ENCODE measurements around the gene TRIM17. TPM values are rescaled to one million over a fixed set of nuclear protein-coding genes. Genes with fewer than 3 reads are reported as not detected.

The TRIM17 gene
- total and polyA plus RNA-seq, 2 of the 8 experiments (the other 6 are each of a cell fraction or from before 2014, with no cell fraction given) = 1.1 to 2.2 TPM

- Histone ChIP-seq H3K36me3 (ENCODE audit: control insufficient read depth in 2 of 4, insufficient read depth in 4 of 4, low read length in 3 of 4) (no peaks in the 10 kb centered on the region), H2BK20ac (ENCODE audit: low read length) (no peak overlapping the region), H4K8ac (ENCODE audit: extremely low read depth, insufficient read depth, low read length) (no peak overlapping the region), H2BK120ac (replicated peaks; ENCODE audit: low read depth, low read length) (no peak overlapping the region), H3K4me3 (ENCODE audit: extremely low read depth in 1 of 4, insufficient read depth in 2 of 4, low read depth in 3 of 4, low read length in 4 of 4) (no peak overlapping the region), H3K23ac (ENCODE audit: insufficient read length) (no peak overlapping the region), H2BK5ac (ENCODE audit: low read depth, low read length) (no peak overlapping the region), H4K5ac (ENCODE audit: insufficient read length, low read depth, low read length) (no peak overlapping the region), H3K56ac (replicated peaks; ENCODE audit: insufficient read length, low read depth, low read length) (no peak overlapping the region), H2AK5ac (ENCODE audit: low read depth, low read length) (no peak overlapping the region), H3K4ac (replicated peaks; ENCODE audit: insufficient read length, low read depth, low read length) (no peak overlapping the region), H3K27ac (ENCODE audit: low read depth, low read length) (no peak overlapping the region), H3K79me1 (ENCODE audit: low read depth, low read length) (no peaks in the 10 kb centered on the region), H3K14ac (ENCODE audit: insufficient read length) (no peak overlapping the region), H4K91ac (replicated peaks; ENCODE audit: insufficient read length, low read length) (no peak overlapping the region), H2BK15ac (ENCODE audit: low read length) (no peak overlapping the region), H3K18ac (ENCODE audit: extremely low read depth, low read length) (no peak overlapping the region), H3K9ac (replicated peaks in 1 of 4; ENCODE audit: extremely low read depth in 1 of 4, low read depth in 3 of 4, low read length in 3 of 4) (no peak overlapping the region), H4K20me1 (replicated peaks in 1 of 2; ENCODE audit: control insufficient read depth in 1 of 2, insufficient read depth in 2 of 2, low read length in 2 of 2) (no peaks in the 10 kb centered on the region), H3K27me3 (replicated peaks in 1 of 4; ENCODE audit: control insufficient read depth in 3 of 4, extremely low read depth in 1 of 4, insufficient read depth in 3 of 4, low read length in 3 of 4) (peaks cover 1 to 17% (median 9%) of the 10 kb centered on the region in 4 experiments; a peak in 5 of 7 replicates), H3K23me2 (ENCODE audit: low read depth, low read length) (no peaks in the 10 kb centered on the region), H2AFZ (ENCODE audit: low read length) (no peak overlapping the region), H3K9me3 (ENCODE audit: insufficient read depth in 2 of 2, low read depth in 1 of 2, low read length in 1 of 2) (peaks cover 0 to 5% of the 10 kb centered on the region in 2 experiments; a peak in 1 of 4 replicates), H3K4me1 (replicated peaks in 1 of 4; ENCODE audit: control insufficient read depth in 3 of 4, insufficient read depth in 4 of 4, low read length in 3 of 4) (peaks cover 0 to 6% (median 2%) of the 10 kb centered on the region in 4 experiments; a peak in 3 of 7 replicates), H2BK12ac (ENCODE audit: low read depth, low read length) (no peak overlapping the region), H3K79me2 (ENCODE audit: control insufficient read depth in 1 of 2, insufficient read depth in 2 of 2, low read length in 2 of 2) (no peaks in the 10 kb centered on the region), H3K4me2 (ENCODE audit: insufficient read depth in 1 of 2, low read depth in 2 of 2, low read length in 2 of 2) (no peak overlapping the region)
- ChIA-PET CTCF (ENCODE audit: partially characterized antibody) (interaction anchor here (0.6 to 1.5 kb wide), 3 partner anchors 26 to 539 kb away, joined by 3 to 5 read pairs (median 3); no protein-coding TSS in a partner anchor), POLR2A (ENCODE audit: partially characterized antibody) (interaction anchor here (0.6 to 2.9 kb wide), 3 partner anchors 21 to 61 kb away, joined by 3 to 13 read pairs (median 3); a partner anchor contains a TSS)
- DNase-seq (ENCODE audit: low read depth in 1 of 2, low spot score in 2 of 2) = no peak
- WGBS, 2 experiments (ENCODE audit: extremely low coverage in 1 of 2, insufficient coverage in 1 of 2, insufficient read length in 1 of 2, insufficient replicate concordance in 2 of 2, low coverage in 1 of 2, low lambda C conversion rate in 2 of 2, missing lambda C conversion rate in 1 of 2) = 88% methylated on average over 6 of the region's 6 CpGs; no CpG with 5 or more reads in 1 of the 2 experiments
- TF ChIP-seq BACH1 (IDR thresholded peaks at IDR 0.05; ENCODE audit: low read length) = no peak
- no peak for TF ChIP-seq HDAC6 (IDR thresholded peaks at IDR 0.05; ENCODE audit: low read depth, low read length)
- no peak for TF ChIP-seq TAF7 (optimal IDR thresholded peaks at IDR 0.05; ENCODE audit: borderline replicate concordance, low read depth, low read length)
- TF ChIP-seq CREB1 (IDR thresholded peaks at IDR 0.05) = no peak
- TF ChIP-seq GABPA (IDR thresholded peaks at IDR 0.05; ENCODE audit: borderline replicate concordance, insufficient read depth, low read length) = no peak
- TF ChIP-seq SAP30 (IDR thresholded peaks at IDR 0.05; ENCODE audit: insufficient read depth, insufficient replicate concordance, low read length) = no peak
- TF ChIP-seq RXRA (IDR thresholded peaks at IDR 0.05; ENCODE audit: insufficient read depth, low read depth, low read length) = no peak
- no peak for FAIRE-seq
Measured at GRCh38 chr1:228430243-228430642, 13.6 kb upstream of the TRIM17 start.
